Smooth muscle cell (in vitro differentiated cells): Measurements from ENCODE around the gene CCNY. TPM values are rescaled to one million over a fixed set of nuclear protein-coding genes. Genes with fewer than 3 reads are reported as not detected.
"Not testable (repeated sequence)": the region's sequence is repeated elsewhere in the genome, so short reads cannot be mapped to it uniquely, and the experiment has no call there.

Source experiments
- DNase-seq: peaks from one replicate; lab custom pipeline; 2025; ENCODE audit not compliant: unreplicated experiment; lab: John Stamatoyannopoulos, UW
- H2AFZ ChIP-seq: fragments of 200-600 bp; sonication (generic); 2 replicates; pipeline ENCODE4 v1.6.0; 2016; ENCODE audit warnings: antibody characterized with exemption, low read depth, mild to moderate bottlenecking
- H3F3A ChIP-seq: fragments of 200-600 bp; sonication (generic); 2 replicates; pipeline ENCODE4 v1.6.0; 2017; ENCODE audit warnings: antibody characterized with exemption, low read depth
- H3K27ac ChIP-seq: fragments of 200-600 bp; sonication (generic); 2 replicates; pipeline ENCODE4 v1.5.1; 2016; ENCODE audit warnings: low read depth, mild to moderate bottlenecking
- H3K27me3 ChIP-seq: fragments of 200-600 bp; sonication (generic); 2 replicates; pipeline ENCODE4 v1.6.1; 2016; ENCODE audit warnings: low read depth, mild to moderate bottlenecking
- H3K36me3 ChIP-seq: fragments of 200-600 bp; sonication (generic); 2 replicates; pipeline ENCODE4 v1.5.1; 2016; ENCODE audit warnings: low read depth
- H3K4me1 ChIP-seq: fragments of 200-600 bp; sonication (generic); 2 replicates; pipeline ENCODE4 v1.5.1; 2016; ENCODE audit warnings: low read depth
- H3K4me2 ChIP-seq: fragments of 200-600 bp; sonication (generic); 2 replicates; pipeline ENCODE4 v1.6.0; 2016; ENCODE audit warnings: mild to moderate bottlenecking
- H3K4me3 ChIP-seq: fragments of 200-600 bp; sonication (generic); 2 replicates; pipeline ENCODE4 v1.5.1; 2016; ENCODE audit warnings: mild to moderate bottlenecking
- H3K79me2 ChIP-seq: fragments of 200-600 bp; sonication (generic); 2 replicates; pipeline ENCODE4 v1.6.0; 2016; ENCODE audit warnings: low read depth, mild to moderate bottlenecking
- H3K9ac ChIP-seq: fragments of 200-600 bp; sonication (generic); 2 replicates; pipeline ENCODE4 v1.6.0; 2016; ENCODE audit warnings: low read depth
- H3K9me3 ChIP-seq: fragments of 200-600 bp; sonication (generic); replicated peaks from 2 replicates; pipeline ENCODE4 v1.5.1; 2016; ENCODE audit warnings: low read depth
- H4K20me1 ChIP-seq: fragments of 200-600 bp; sonication (generic); 2 replicates; pipeline ENCODE4 v1.6.0; 2016; ENCODE audit warnings: low read depth
- CTCF ChIP-seq: fragments of 200-600 bp; sonication (generic); IDR thresholded peaks from 2 replicates; pipeline ENCODE4 v1.5.1; 2017; ENCODE audit warnings: borderline replicate concordance, mild to moderate bottlenecking, antibody characterized with exemption; ENCODE audit not compliant: insufficient read depth, poor library complexity, severe bottlenecking
- WGBS: methylation state at CpG from one replicate; pipeline ENCODE4 v1.1.7; 2016; ENCODE audit warnings: low lambda C conversion rate; 5-methylcytosine and 5-hydroxymethylcytosine counted together
- polyA plus RNA-seq: library from polyadenylated mRNA; unstranded; fragments of >200 nt; fragmentation: Nextera tagmentation; extraction: Ambion mirVana; gene quantifications from 2 replicates; pipeline ENCODE4 v1.2.1, GENCODE V29; 2016
- total RNA-seq: library from RNA; depleted of rRNA; stranded (reverse); fragments of >200 nt; gene quantifications from 2 replicates; pipeline ENCODE4 v1.2.3, GENCODE V29; 2014

CCNY gene
- total and polyA plus RNA-seq, 2 experiments from 2014 or later, result 46.9 to 57.5 TPM

GRCh38 chr10:35416619-35417312 lies 80.5 kb downstream of the CCNY start:
- peaks cover 32% of the 10 kb centered on the region for H3K4me1 ChIP-seq
- no peak overlapping the region for H3K9ac ChIP-seq
- H3K27ac ChIP-seq, result no peak overlapping the region

GRCh38 chr10:35417313-35417625 lies 81.0 kb downstream of the CCNY start:
- H4K20me1 ChIP-seq, result peaks cover 51% of the 10 kb centered on the region
- no peak overlapping the region for H3K27ac ChIP-seq
- no peaks in the 10 kb centered on the region for H3K36me3 ChIP-seq
- no peak overlapping the region for H2AFZ ChIP-seq
- no peaks in the 10 kb centered on the region for H3K27me3 ChIP-seq
- peaks cover 65% of the 10 kb centered on the region for H3K79me2 ChIP-seq
- TF ChIP-seq CTCF, result no peak
- peaks cover 37% of the 10 kb centered on the region for H3K4me1 ChIP-seq
- peaks cover 16% of the 10 kb centered on the region for H3F3A ChIP-seq
- WGBS, result 81% methylated on average over 1 of the region's 1 CpG
- H3K9ac ChIP-seq, result no peak overlapping the region
- H3K4me3 ChIP-seq, result no peak overlapping the region
- no peak for DNase-seq
- no peaks in the 10 kb centered on the region for H3K9me3 ChIP-seq
- H3K4me2 ChIP-seq, result no peak overlapping the region

More at GRCh38 chr10:35416619-35417312, 80.5 kb downstream of the CCNY start:
- H3K4me3 ChIP-seq, result no peak overlapping the region
- peaks cover 11% of the 10 kb centered on the region for H3F3A ChIP-seq
- no peaks in the 10 kb centered on the region for H3K27me3 ChIP-seq
- TF ChIP-seq CTCF, result no peak
- no peak for DNase-seq
- peaks cover 70% of the 10 kb centered on the region for H3K79me2 ChIP-seq
- no peaks in the 10 kb centered on the region for H3K9me3 ChIP-seq
- peaks cover 53% of the 10 kb centered on the region for H4K20me1 ChIP-seq
- H2AFZ ChIP-seq, result no peak overlapping the region
- 75% methylated on average over 8 of the region's 8 CpGs for WGBS
- H3K4me2 ChIP-seq, result no peak overlapping the region
- no peaks in the 10 kb centered on the region for H3K36me3 ChIP-seq

- no peak for TF ChIP-seq CTCF
- no peak for DNase-seq
- H3K4me3 ChIP-seq, result no peak overlapping the region
- no peak overlapping the region for H3K4me2 ChIP-seq
- no peaks in the 10 kb centered on the region for H3K36me3 ChIP-seq
- no peak overlapping the region for H3K9ac ChIP-seq
- peaks cover 54% of the 10 kb centered on the region for H4K20me1 ChIP-seq
- H3F3A ChIP-seq, result peaks cover 17% of the 10 kb centered on the region
- peak overlapping the region; percentile 11 for H3K27ac ChIP-seq
- no peak overlapping the region for H2AFZ ChIP-seq
- peaks cover 68% of the 10 kb centered on the region for H3K79me2 ChIP-seq
- no peaks in the 10 kb centered on the region for H3K27me3 ChIP-seq
- peaks cover 41% of the 10 kb centered on the region for H3K4me1 ChIP-seq
- H3K9me3 ChIP-seq, result no peaks in the 10 kb centered on the region
Observed at GRCh38 chr10:35417795-35418194, 81.5 kb downstream of the CCNY start.

GRCh38 chr10:35418580-35418979 lies 82.3 kb downstream of the CCNY start:
- H3K4me2 ChIP-seq, H3K27me3 ChIP-seq, H3K36me3 ChIP-seq, DNase-seq, H3K9me3 ChIP-seq, H3K9ac ChIP-seq, H2AFZ ChIP-seq, H3K4me3 ChIP-seq: not testable (repeated sequence)
- Histone ChIP-seq H3F3A (peaks cover 15% of the 10 kb centered on the region), H4K20me1 (peaks cover 56% of the 10 kb centered on the region), H3K79me2 (peaks cover 76% of the 10 kb centered on the region), H3K4me1 (peaks cover 38% of the 10 kb centered on the region), H3K27ac (peak overlapping the region; percentile 11)
- over 99% methylated on average over 10 of the region's 10 CpGs for WGBS
